ENCODE data around the gene APOL6.

Gene APOL6

GRCh38 chr22:35625763-35626432 lies 22.3 kb upstream of the APOL6 start:
- in situ Hi-C loops (cut with HindIII; ENCODE audit: low pct_ligation_motif_present, low sequenced_read_pairs), result no loop called here
- Histone ChIP-seq H3K4me3 (ENCODE audit: low read depth, low read length) (no peak overlapping the region), H3K36me3 (replicated peaks) (no peaks in the 10 kb centered on the region), H3K27me3 (replicated peaks) (no peaks in the 10 kb centered on the region), H3K27ac (no peak overlapping the region)
- DNase-seq, result no peak
- no peak for TF ChIP-seq CTCF (IDR thresholded peaks at IDR 0.05; ENCODE audit: low read depth, low read length, missing control alignments)

GRCh38 chr22:35627267-35628041 lies 20.8 kb upstream of the APOL6 start:
- Histone ChIP-seq H3K4me3 (ENCODE audit: low read depth, low read length) (peak overlapping the region; percentile 70), H3K36me3 (replicated peaks) (no peaks in the 10 kb centered on the region), H3K27ac (peak overlapping the region; percentile 65), H3K27me3 (replicated peaks) (no peaks in the 10 kb centered on the region)
- peak; percentile 75 for TF ChIP-seq CTCF (IDR thresholded peaks at IDR 0.05; ENCODE audit: low read depth, low read length, missing control alignments)
- DNase-seq, result peak; percentile 85
- in situ Hi-C loops (cut with HindIII; ENCODE audit: low pct_ligation_motif_present, low sequenced_read_pairs), result no loop called here

GRCh38 chr22:35628732-35629131 lies 19.5 kb upstream of the APOL6 start:
- TF ChIP-seq CTCF (IDR thresholded peaks at IDR 0.05; ENCODE audit: low read depth, low read length, missing control alignments), result no peak
- in situ Hi-C loops (cut with HindIII; ENCODE audit: low pct_ligation_motif_present, low sequenced_read_pairs), result no loop called here
- no peak overlapping the region for H3K4me3 ChIP-seq (ENCODE audit: low read depth, low read length)
- no peaks in the 10 kb centered on the region for H3K36me3 ChIP-seq (replicated peaks)
- DNase-seq, result no peak
- peak overlapping the region; percentile 93 for H3K27ac ChIP-seq
- no peaks in the 10 kb centered on the region for H3K27me3 ChIP-seq (replicated peaks)

- Histone ChIP-seq H3K27me3 (replicated peaks) (no peaks in the 10 kb centered on the region), H3K4me3 (ENCODE audit: low read depth, low read length) (no peak overlapping the region), H3K27ac (peak overlapping the region; percentile 93), H3K36me3 (replicated peaks) (no peaks in the 10 kb centered on the region)
- in situ Hi-C loops (cut with HindIII; ENCODE audit: low pct_ligation_motif_present, low sequenced_read_pairs), result no loop called here
- DNase-seq, result peak; percentile 97
- TF ChIP-seq CTCF (IDR thresholded peaks at IDR 0.05; ENCODE audit: low read depth, low read length, missing control alignments), result no peak
Measured at GRCh38 chr22:35629406-35630216, 18.6 kb upstream of the APOL6 start.

- Histone ChIP-seq H3K27me3 (replicated peaks) (no peaks in the 10 kb centered on the region), H3K36me3 (replicated peaks) (no peaks in the 10 kb centered on the region), H3K4me3 (ENCODE audit: low read depth, low read length) (no peak overlapping the region), H3K27ac (no peak overlapping the region)
- TF ChIP-seq CTCF (IDR thresholded peaks at IDR 0.05; ENCODE audit: low read depth, low read length, missing control alignments), result no peak
- in situ Hi-C loops (cut with HindIII; ENCODE audit: low pct_ligation_motif_present, low sequenced_read_pairs), result no loop called here
- DNase-seq, result peak; percentile 18
Measured at GRCh38 chr22:35630387-35630793, 17.9 kb upstream of the APOL6 start.
